ENCODE results near the gene MUSK.
A peak's percentile ranks its signal among the peaks of the same experiment; 100 is the strongest.

Gene MUSK

GRCh38 chr9:110753731-110754231, 85.2 kb downstream of the MUSK start:
- Histone ChIP-seq H2BK120ac (ENCODE audit: low read depth, low read length) (no peak overlapping the region), H2BK15ac (ENCODE audit: low read depth, poor library complexity, severe bottlenecking) (no peak overlapping the region), H3K4me3 (ENCODE audit: insufficient read depth in 1 of 2, low read depth in 1 of 2, low read length in 2 of 2) (no peak overlapping the region), H3K79me1 (replicated peaks; ENCODE audit: low read length, poor library complexity, severe bottlenecking) (no peaks in the 10 kb centered on the region), H3K9ac (ENCODE audit: low read length) (peak overlapping the region; percentile 70), H2BK5ac (ENCODE audit: low read depth, low read length, poor library complexity, severe bottlenecking) (no peak overlapping the region), H4K91ac (ENCODE audit: low read length) (no peak overlapping the region), H3K18ac (ENCODE audit: low read depth in 1 of 2, low read length in 2 of 2) (no peak overlapping the region), H2AK5ac (ENCODE audit: low read length, severe bottlenecking) (no peak overlapping the region), H3K23ac (ENCODE audit: low read length in 2 of 2) (no peak overlapping the region), H2BK12ac (ENCODE audit: low read length in 2 of 2) (no peak overlapping the region), H3K14ac (ENCODE audit: low read length in 2 of 2) (no peak overlapping the region), H3K9me3 (ENCODE audit: control insufficient read depth, low read length) (no peaks in the 10 kb centered on the region), H3K27ac (ENCODE audit: low read length, poor library complexity, severe bottlenecking) (no peak overlapping the region), H3K4me2 (ENCODE audit: low read length, poor library complexity, severe bottlenecking) (no peak overlapping the region), H3K4me1 (ENCODE audit: control insufficient read depth, insufficient read depth, low read depth, low read length) (peaks cover 2% of the 10 kb centered on the region), H3K27me3 (ENCODE audit: control insufficient read depth in 1 of 2, insufficient read depth in 1 of 2, low read length in 2 of 2) (no peaks in the 10 kb centered on the region), H3K4ac (ENCODE audit: low read depth in 1 of 2, low read length in 2 of 2) (no peak overlapping the region), H2AFZ (ENCODE audit: low read depth, low read length) (no peak overlapping the region), H4K8ac (ENCODE audit: low read length) (no peak overlapping the region), H3K36me3 (ENCODE audit: control insufficient read depth in 1 of 2, insufficient read depth in 2 of 2, low read depth in 1 of 2, low read length in 2 of 2) (no peaks in the 10 kb centered on the region)
- peak; percentile 47 for DNase-seq
- no CpG with 5 or more reads among the region's 1 CpG for WGBS

GRCh38 chr9:110755179-110755578, 86.6 kb downstream of the MUSK start:
- no peak overlapping the region for H2BK120ac ChIP-seq (ENCODE audit: low read depth, low read length)
- no peak overlapping the region for H3K14ac ChIP-seq (ENCODE audit: low read length in 2 of 2)
- DNase-seq: no peak
- H3K9me3 ChIP-seq (ENCODE audit: control insufficient read depth, low read length): no peaks in the 10 kb centered on the region
- H3K4me3 ChIP-seq (ENCODE audit: insufficient read depth in 1 of 2, low read depth in 1 of 2, low read length in 2 of 2): no peak overlapping the region
- H3K9ac ChIP-seq (ENCODE audit: low read length): no peak overlapping the region
- no peak overlapping the region for H2BK15ac ChIP-seq (ENCODE audit: low read depth, poor library complexity, severe bottlenecking)
- no peak overlapping the region for H3K4me2 ChIP-seq (ENCODE audit: low read length, poor library complexity, severe bottlenecking)
- no peaks in the 10 kb centered on the region for H3K36me3 ChIP-seq (ENCODE audit: control insufficient read depth in 1 of 2, insufficient read depth in 2 of 2, low read depth in 1 of 2, low read length in 2 of 2)
- H3K79me1 ChIP-seq (replicated peaks; ENCODE audit: low read length, poor library complexity, severe bottlenecking): no peaks in the 10 kb centered on the region
- no peak overlapping the region for H3K4ac ChIP-seq (ENCODE audit: low read depth in 1 of 2, low read length in 2 of 2)
- no peak overlapping the region for H2BK5ac ChIP-seq (ENCODE audit: low read depth, low read length, poor library complexity, severe bottlenecking)
- H2AFZ ChIP-seq (ENCODE audit: low read depth, low read length): no peak overlapping the region
- H3K18ac ChIP-seq (ENCODE audit: low read depth in 1 of 2, low read length in 2 of 2): no peak overlapping the region
- no peak overlapping the region for H3K23ac ChIP-seq (ENCODE audit: low read length in 2 of 2)
- no peak overlapping the region for H3K27ac ChIP-seq (ENCODE audit: low read length, poor library complexity, severe bottlenecking)
- no peaks in the 10 kb centered on the region for H3K27me3 ChIP-seq (ENCODE audit: control insufficient read depth in 1 of 2, insufficient read depth in 1 of 2, low read length in 2 of 2)
- no peak overlapping the region for H2AK5ac ChIP-seq (ENCODE audit: low read length, severe bottlenecking)
- H4K91ac ChIP-seq (ENCODE audit: low read length): no peak overlapping the region
- H4K8ac ChIP-seq (ENCODE audit: low read length): no peak overlapping the region
- peaks cover 2% of the 10 kb centered on the region for H3K4me1 ChIP-seq (ENCODE audit: control insufficient read depth, insufficient read depth, low read depth, low read length)
- H2BK12ac ChIP-seq (ENCODE audit: low read length in 2 of 2): no peak overlapping the region

GRCh38 chr9:110758201-110758600, 89.6 kb downstream of the MUSK start:
- Histone ChIP-seq H3K4ac (ENCODE audit: low read depth in 1 of 2, low read length in 2 of 2) (no peak overlapping the region), H4K91ac (ENCODE audit: low read length) (no peak overlapping the region), H3K9ac (ENCODE audit: low read length) (peak overlapping the region; percentile 37), H2BK5ac (ENCODE audit: low read depth, low read length, poor library complexity, severe bottlenecking) (no peak overlapping the region), H3K23ac (ENCODE audit: low read length in 2 of 2) (no peak overlapping the region), H3K4me2 (ENCODE audit: low read length, poor library complexity, severe bottlenecking) (no peak overlapping the region), H3K4me3 (ENCODE audit: insufficient read depth in 1 of 2, low read depth in 1 of 2, low read length in 2 of 2) (no peak overlapping the region), H2AFZ (ENCODE audit: low read depth, low read length) (no peak overlapping the region), H4K8ac (ENCODE audit: low read length) (no peak overlapping the region), H2AK5ac (ENCODE audit: low read length, severe bottlenecking) (no peak overlapping the region), H2BK120ac (ENCODE audit: low read depth, low read length) (no peak overlapping the region), H3K27ac (ENCODE audit: low read length, poor library complexity, severe bottlenecking) (no peak overlapping the region), H3K4me1 (ENCODE audit: control insufficient read depth, insufficient read depth, low read depth, low read length) (no peaks in the 10 kb centered on the region), H2BK15ac (ENCODE audit: low read depth, poor library complexity, severe bottlenecking) (no peak overlapping the region), H3K79me1 (replicated peaks; ENCODE audit: low read length, poor library complexity, severe bottlenecking) (no peaks in the 10 kb centered on the region), H3K18ac (ENCODE audit: low read depth in 1 of 2, low read length in 2 of 2) (no peak overlapping the region), H3K27me3 (ENCODE audit: control insufficient read depth in 1 of 2, insufficient read depth in 1 of 2, low read length in 2 of 2) (no peaks in the 10 kb centered on the region), H3K36me3 (ENCODE audit: control insufficient read depth in 1 of 2, insufficient read depth in 2 of 2, low read depth in 1 of 2, low read length in 2 of 2) (no peaks in the 10 kb centered on the region), H3K9me3 (ENCODE audit: control insufficient read depth, low read length) (no peaks in the 10 kb centered on the region), H3K14ac (ENCODE audit: low read length in 2 of 2) (no peak overlapping the region), H2BK12ac (ENCODE audit: low read length in 2 of 2) (no peak overlapping the region)
- no peak for DNase-seq

GRCh38 chr9:110762783-110763182, 94.2 kb downstream of the MUSK start:
- H3K27ac ChIP-seq (ENCODE audit: low read length, poor library complexity, severe bottlenecking): no peak overlapping the region
- H4K8ac ChIP-seq (ENCODE audit: low read length): no peak overlapping the region
- H3K4me2 ChIP-seq (ENCODE audit: low read length, poor library complexity, severe bottlenecking): no peak overlapping the region
- no CpG with 5 or more reads among the region's 2 CpGs for WGBS
- H3K36me3 ChIP-seq (ENCODE audit: control insufficient read depth in 1 of 2, insufficient read depth in 2 of 2, low read depth in 1 of 2, low read length in 2 of 2): no peaks in the 10 kb centered on the region
- no peak overlapping the region for H3K9ac ChIP-seq (ENCODE audit: low read length)
- H3K4me3 ChIP-seq (ENCODE audit: insufficient read depth in 1 of 2, low read depth in 1 of 2, low read length in 2 of 2): no peak overlapping the region
- H3K14ac ChIP-seq (ENCODE audit: low read length in 2 of 2): no peak overlapping the region
- no peak overlapping the region for H2AFZ ChIP-seq (ENCODE audit: low read depth, low read length)
- H3K27me3 ChIP-seq (ENCODE audit: control insufficient read depth in 1 of 2, insufficient read depth in 1 of 2, low read length in 2 of 2): no peaks in the 10 kb centered on the region
- no peak overlapping the region for H2BK120ac ChIP-seq (ENCODE audit: low read depth, low read length)
- H2BK12ac ChIP-seq (ENCODE audit: low read length in 2 of 2): no peak overlapping the region
- H2BK5ac ChIP-seq (ENCODE audit: low read depth, low read length, poor library complexity, severe bottlenecking): no peak overlapping the region
- no peak for DNase-seq
- H3K79me1 ChIP-seq (replicated peaks; ENCODE audit: low read length, poor library complexity, severe bottlenecking): no peaks in the 10 kb centered on the region
- no peaks in the 10 kb centered on the region for H3K9me3 ChIP-seq (ENCODE audit: control insufficient read depth, low read length)
- H2BK15ac ChIP-seq (ENCODE audit: low read depth, poor library complexity, severe bottlenecking): no peak overlapping the region
- H3K18ac ChIP-seq (ENCODE audit: low read depth in 1 of 2, low read length in 2 of 2): no peak overlapping the region
- no peak overlapping the region for H2AK5ac ChIP-seq (ENCODE audit: low read length, severe bottlenecking)
- peaks cover 1% of the 10 kb centered on the region for H3K4me1 ChIP-seq (ENCODE audit: control insufficient read depth, insufficient read depth, low read depth, low read length)
- H3K23ac ChIP-seq (ENCODE audit: low read length in 2 of 2): no peak overlapping the region
- H3K4ac ChIP-seq (ENCODE audit: low read depth in 1 of 2, low read length in 2 of 2): no peak overlapping the region
- no peak overlapping the region for H4K91ac ChIP-seq (ENCODE audit: low read length)

Data from mesenchymal stem cell (in vitro differentiated cells and primary cell).